CD4-positive, alpha-beta T cell treated with Interferon alpha-2 for 1 hour (primary cell): ENCODE measurements around the gene SLC9A8.
A peak's percentile ranks its signal among the peaks of the same experiment; 100 is the strongest.

ENCODE experiments used
- DNase-seq, 2 donors: peaks; one replicate each; pipeline ENCODE4 v3.0.0-alpha.2; 2020 to 2022

SLC9A8 gene

DNA sequence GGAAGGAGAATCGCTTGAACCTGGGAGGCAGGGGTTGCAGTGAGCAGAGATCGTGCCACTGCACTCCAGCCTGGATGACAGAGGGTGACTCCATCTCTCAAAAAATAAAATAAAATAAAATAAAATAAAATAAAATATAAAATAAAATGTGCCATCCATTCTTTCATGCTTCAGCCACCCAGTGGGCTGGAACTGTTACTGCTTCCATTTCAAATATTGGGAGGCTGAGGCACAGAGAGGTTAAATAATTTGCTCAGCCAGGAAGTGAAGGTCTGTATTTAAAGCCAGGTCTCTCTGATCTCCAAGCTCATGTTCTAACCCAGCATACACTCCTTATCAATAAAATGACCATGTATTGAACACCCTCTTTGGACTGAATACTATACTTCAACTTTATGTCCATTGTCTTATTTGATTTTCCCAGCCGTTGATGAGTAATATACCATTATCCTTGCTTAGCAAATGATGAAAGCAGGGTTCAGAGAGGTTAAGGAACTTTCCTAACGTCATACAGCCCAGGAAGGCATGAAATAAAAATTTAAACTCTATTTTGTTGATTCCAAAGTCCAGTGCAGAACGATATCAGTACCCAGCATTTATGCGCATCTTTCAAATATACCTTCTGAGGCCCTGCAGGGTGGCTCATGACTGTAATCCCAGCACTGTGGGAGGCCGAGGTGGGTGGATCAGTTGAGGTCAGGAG lies 25.8 kb upstream of the SLC9A8 start:
- DNase-seq = no peak

DNA sequence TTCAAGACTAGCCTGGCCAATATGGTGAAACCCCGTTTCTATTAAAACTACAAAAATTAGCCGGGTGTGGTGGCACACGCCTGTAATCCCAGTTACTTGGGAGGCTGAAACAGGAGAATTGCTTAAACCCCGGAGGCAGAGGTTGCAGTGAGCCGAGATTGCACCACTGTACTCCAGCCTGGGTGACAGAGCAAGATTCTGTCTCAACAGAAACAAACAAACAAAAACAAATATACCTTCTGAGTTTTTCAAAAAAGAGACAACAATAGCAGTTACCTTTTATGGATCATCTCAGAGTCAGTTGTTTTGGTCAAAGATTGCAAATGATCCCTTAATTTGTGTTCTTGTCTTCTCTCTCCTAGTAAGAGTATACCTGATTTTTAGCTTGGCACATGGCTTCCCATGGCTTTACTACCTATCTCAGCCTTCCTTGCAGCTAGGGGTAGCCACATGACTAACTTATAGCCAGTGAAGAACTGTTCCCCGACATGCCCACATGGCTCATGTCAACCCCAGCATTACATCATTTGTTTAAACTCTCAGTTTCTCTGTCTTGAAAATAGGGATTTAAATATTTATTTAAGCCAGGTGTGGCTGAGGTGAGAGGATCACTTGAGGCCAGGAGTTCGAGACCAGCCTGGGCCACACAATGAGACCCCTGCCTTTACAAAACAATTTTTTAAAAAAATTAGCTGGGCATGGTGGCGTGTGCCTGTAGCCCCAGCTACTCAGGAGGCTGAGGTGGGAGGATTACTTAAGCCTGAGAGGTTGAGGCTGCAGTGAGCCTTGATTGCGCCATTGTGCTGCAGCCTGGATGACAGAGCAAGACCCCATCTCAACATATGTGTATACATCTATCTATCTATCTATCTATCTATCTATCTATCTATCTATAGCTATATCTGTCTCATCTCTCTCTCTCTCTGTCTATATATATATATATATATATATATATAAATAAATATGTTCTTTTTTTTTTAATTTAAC lies 25.0 kb upstream of the SLC9A8 start:
- DNase-seq = no peak

DNA sequence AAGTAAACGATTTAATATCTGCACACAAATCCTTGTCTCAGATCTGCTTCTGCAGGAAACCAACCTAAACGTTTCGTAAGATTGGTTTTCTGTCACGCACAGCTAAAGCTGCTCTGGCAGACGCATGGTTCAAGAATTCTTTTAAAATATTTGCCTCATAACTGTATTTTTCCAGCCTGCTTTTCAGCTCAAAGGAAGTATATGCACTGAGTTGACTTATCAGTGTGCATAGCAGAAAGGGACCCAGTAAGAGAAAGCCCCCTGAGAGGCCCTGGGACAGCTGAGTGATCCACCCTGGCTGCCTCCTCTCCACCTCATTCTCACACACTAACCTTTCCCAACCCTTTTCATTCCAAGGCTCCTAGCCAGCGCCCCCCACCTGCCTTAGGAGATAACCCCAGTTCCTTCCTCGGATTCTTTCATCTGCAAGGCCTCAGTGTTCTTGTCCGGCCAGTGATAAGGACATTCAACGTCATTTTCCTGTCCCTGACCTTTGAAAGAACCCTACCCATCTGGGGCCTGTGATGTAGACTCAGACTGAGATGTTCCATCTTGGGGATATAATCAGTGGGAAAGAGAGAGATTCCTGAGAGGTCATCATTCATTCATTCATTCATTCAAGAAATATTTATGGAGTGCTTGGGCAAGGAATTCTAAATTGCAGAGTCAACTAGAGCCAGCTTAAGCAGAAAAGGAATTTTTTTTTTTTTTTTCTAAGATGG lies 22.4 kb upstream of the SLC9A8 start:
- no peak for DNase-seq

DNA sequence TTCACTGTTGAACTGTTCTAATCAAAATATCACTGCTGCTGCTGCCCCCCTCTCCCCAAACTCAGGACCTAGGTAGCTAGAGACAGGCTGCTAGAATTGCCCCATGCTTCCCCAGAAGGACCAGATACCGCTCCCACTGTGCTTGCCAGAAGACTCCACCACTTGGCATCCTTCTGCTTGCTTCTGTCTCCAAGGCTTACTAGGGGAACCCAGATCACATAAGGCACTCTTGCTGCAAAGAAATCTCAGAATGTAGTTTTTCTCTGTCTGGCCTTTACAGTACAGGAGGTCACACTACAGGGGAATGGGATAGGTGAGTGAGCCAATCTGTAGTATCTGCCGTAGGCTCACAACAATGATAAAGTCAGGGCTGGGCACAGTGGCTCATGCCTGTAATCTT lies 21.5 kb upstream of the SLC9A8 start:
- no peak for DNase-seq

DNA sequence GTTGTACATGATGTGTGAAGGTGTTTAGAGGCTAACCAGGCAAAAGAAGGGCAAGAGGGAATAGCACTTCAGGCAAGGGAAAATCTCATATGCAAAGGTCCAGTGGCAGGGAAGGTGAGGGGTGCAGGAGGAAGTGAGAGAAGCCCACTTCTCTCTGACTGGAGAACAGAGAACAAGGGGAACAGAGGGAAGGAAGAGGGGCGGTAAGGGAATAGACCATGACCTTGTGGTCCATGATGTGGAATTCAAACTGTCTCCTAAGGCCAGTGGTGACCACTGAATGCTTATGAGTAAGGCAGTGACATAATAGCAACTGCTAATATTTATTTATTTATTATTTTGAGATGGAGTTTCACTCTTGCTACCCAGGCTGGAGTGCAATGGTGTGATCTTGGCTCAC lies 20.6 kb upstream of the SLC9A8 start:
- no peak for DNase-seq

DNA sequence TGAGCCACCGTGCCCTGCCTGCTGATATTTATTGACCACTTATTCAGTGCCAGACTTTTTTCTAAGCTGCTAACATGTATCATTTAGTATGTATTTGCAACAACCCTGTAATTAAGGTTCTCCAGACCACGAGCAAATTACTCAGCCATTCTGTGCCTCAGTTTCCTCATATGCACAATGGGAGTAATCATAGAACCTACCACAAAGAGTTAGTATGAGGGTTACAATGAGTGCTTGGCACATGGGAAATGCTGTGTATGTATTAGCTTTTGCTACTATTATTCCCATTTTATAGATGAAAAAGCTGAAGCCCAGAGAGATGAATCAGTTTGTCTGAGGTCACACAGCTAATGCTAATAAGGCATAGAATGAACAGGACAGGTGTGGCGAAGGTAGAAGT lies 20.0 kb upstream of the SLC9A8 start:
- DNase-seq = no peak

DNA sequence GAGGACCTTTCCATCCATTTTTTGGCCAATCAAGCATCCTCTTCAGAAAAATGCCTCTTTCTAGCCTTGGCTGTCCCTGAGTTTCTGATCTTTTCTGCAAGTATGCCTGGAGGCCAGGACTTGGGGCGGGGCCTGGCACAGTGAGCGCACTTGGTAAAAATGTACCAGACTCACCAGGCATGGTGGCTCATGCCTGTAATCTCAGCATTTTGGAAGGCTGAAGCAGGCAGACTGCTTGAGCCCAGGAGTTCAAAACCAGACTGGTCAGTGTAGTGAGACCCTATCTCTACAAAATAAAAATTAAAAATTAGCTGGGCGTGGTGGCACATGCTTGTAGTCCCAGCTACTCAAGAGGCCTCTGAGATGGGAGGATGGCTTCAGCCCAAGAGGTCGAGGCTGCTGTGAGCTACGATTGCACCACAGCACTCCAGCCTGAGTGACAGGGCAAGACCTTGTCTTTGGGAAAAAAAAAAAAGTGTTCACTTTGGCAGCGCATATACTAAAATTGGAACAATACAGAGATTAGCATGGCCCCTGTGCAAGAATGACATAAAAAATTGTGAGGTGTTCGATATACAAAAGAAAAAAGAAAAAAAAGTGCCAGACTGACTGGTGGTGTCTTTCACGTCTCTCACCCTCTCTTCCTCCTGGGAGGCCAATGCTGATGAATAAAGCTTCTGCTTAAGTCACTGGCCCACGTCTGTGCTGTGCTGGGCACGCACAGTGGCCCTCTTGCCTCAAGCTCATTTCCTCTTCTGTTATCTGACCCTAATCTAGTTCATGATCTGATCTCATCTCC lies 18.1 kb upstream of the SLC9A8 start:
- DNase-seq = peak in 1 of 2 donors; percentile 50

DNA sequence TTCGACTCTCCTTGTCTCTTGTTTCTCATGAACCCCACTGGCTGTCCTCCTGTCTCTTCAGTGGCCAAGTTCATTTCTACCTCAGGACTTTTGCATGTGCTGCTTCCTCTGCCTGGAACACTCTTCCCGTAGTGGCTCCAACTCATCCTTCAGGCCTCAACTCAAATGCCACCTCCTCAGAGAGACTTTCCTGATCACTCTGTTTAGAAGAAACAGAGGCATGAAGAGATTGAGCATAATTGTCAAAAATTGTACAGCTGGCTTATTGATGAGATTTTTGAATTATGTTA lies 17.5 kb upstream of the SLC9A8 start:
- DNase-seq = no peak

DNA sequence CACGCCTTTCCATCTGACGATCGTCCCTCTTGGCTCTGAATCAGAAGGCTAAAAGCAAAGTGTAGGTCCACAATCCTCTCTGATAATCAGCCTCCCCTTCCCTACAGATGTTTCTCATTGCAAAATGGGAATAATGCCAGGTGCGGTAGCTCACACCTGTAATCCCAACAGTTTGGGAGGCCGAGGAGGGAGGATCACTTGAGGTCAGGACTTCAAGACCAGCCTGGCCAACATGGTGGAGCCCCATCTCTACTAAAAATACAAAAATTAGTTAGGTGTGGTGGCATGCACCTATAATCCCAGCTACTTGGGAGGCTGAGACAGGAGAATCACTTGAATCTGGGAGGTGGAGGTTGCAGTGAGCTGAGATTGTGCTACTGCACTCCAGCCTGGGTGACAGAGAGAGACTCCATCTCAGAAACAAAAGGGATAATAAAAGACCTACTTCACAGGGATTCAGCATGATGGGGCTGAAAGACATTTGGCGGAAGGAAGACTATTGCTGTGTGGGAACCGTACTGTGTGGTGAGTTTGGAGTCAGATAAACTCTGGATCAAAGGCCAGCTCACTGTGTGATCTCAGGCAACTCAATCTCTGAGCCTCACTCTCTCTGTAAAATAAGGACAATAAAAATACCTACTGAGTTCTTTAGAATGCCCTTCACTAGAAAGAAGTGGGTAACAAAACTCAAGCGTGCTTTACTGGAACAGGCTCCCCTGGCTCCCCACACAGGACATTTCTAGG lies 15.9 kb upstream of the SLC9A8 start:
- no peak for DNase-seq

DNA sequence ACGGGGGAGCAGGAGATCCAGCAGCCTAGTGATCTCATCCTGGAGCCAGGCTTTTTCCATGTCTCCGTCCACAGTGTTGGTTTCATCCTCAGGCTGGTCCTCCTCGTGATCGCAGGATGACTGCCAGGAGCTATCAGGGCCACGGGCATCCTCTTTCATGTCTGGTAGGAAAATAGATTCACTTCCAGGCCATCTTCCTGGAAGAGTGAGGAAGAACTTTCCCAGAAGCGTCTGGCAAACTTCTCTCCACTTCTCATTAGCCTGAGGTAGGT lies 15.3 kb upstream of the SLC9A8 start:
- DNase-seq = no peak

DNA sequence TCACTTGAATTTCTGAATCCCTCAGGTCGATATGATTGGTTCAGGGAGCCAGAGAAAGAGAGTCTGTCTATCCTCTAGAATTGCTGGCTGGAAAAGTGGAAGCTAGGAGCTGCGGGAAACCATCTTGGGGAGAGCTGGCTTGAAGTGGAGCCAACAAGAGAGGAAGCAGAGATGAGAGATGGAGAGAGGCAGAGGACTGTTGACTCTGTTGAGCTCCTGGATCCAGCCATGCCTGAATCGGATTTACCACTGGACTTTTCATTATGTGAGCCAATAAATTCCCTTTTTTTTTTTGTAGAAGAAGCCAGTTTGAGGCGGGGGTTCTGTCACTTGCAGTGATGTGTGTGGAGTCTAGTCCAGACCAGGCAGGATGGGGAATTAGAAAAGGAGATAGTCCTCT lies 13.9 kb upstream of the SLC9A8 start:
- no peak for DNase-seq

DNA sequence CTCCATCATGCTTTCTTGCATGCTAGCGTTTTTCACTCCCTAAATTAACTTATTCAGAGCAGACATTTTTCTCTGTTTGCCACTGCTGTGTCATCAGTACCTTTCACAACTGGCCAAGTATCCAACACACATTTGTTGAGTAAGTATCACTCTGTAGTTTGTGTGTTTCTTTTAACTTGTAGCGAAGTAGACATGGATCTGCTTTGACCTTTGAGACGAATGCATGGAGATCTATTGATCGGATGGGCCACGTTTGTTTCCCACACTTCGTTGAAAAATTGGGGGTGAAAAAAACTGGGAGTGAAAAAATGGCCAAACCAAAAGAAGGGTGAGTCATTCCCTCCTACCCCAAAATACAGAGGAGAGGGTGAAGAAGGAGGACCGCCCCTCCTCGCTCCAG lies 12.9 kb upstream of the SLC9A8 start:
- DNase-seq = no peak

DNA sequence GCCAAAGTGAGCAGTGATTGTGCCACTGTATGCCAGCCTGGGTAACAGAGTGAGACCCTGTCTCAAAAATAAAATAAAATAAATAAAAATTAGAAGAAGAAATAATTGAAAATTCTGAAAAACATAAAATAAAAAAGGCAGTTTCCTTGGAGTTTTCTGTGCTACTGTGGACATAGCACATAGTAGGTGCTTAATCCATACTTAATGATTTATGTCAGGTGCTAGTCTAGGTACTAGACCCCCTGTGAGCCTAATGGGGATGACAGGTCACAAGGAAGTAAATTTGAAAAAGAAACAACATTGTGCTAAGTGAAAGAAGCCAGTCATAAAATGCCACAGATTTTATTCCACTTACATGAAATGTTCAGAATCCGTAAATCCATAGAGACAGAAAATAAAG lies 9.2 kb upstream of the SLC9A8 start:
- DNase-seq = no peak

DNA sequence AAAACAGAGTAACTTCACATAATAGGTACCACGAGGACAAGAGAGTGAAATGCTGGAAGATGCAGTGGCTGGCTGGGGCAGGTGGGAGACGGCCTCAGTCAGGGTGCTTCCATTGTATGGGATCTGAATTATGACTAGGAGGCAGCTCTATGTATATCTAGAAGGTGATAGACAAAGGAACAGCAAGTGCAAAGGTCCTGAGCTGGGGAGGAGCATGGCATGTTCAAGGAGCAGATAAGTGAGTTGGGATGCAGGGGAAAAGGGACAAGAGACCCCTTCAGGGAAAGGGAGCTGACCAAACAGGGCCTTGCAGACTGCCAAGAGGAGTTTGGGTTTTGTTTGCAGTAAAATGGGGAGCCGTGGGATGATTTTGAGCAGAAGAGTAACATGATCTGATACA lies 8.3 kb upstream of the SLC9A8 start:
- DNase-seq = no peak

DNA sequence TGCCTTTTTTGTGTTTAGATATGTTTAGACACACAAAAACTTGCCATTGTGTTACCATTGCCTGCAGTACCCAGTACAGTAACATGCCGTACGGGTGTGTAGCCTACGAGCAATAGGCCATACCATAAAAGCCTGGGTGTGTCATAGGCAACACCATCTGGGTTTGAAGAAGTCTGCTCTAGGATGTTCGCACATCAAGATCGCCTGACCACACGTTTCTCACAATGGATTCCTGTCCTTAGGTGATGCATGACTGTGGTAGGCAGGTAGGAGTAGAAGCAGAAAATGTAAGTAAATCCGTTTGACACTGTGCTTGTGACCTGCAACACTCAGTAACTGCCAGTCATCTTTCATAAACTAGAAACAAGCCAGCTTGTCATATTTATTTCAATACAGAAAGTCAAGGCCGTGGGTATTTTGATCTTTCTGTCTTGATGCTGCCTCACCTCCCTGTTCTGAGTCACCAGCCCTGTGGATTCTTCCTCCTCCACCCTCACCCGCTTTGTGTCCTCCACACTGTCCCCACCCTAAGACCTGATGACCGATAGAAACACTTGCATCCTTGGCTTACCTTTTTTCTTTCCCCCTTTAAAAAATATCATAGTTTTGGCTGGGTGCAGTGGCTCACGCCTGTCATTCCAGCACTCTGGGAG lies 7.3 kb upstream of the SLC9A8 start:
- DNase-seq = peak in 1 of 2 donors; percentile 42

DNA sequence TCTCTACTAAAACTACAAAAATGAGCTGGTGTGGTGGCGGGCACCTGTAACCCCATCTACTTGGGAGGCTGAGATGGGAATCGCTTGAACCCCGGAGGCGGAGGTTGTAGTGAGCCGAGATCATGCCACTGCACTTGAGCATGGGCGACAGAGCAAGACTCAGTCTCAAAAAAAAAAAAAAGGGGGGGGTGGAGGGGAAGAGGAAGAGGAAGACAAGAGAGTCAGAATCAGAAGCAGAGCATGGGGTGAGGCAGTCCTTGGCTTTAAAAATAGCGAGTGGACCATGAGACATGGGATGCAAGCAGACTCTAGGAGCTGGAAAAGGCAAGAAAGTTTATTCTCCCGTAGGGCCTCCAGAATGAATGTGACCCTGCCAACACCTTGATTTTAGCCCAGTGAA lies 3.9 kb upstream of the SLC9A8 start:
- DNase-seq = no peak

DNA sequence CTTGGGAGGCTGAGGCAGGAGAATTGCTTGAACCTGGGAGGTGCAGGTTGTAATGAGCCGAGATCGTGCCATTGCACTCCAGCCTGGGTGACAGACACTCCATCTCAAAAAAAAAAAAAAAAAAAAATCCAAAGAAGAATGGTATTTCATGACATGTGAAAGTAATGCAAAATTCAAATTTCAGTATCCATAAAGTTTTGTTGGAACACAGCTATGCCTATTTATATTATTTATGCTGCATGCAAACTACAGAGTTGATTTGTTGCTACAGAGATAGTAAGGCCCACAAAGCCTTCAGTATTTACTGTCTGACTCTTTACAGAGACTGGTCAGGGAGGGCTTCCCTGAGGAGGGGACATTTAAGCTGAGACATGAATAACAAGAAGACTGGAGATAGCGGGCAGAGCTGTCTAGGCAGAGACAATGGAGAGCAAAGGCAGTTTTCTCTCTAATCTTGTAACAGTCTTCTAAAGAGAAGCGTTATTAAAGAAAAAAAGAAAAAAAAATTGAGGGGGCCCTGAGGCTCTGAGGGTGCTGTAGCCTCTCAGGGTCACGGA lies 2.7 kb upstream of the SLC9A8 start:
- DNase-seq = no peak

DNA sequence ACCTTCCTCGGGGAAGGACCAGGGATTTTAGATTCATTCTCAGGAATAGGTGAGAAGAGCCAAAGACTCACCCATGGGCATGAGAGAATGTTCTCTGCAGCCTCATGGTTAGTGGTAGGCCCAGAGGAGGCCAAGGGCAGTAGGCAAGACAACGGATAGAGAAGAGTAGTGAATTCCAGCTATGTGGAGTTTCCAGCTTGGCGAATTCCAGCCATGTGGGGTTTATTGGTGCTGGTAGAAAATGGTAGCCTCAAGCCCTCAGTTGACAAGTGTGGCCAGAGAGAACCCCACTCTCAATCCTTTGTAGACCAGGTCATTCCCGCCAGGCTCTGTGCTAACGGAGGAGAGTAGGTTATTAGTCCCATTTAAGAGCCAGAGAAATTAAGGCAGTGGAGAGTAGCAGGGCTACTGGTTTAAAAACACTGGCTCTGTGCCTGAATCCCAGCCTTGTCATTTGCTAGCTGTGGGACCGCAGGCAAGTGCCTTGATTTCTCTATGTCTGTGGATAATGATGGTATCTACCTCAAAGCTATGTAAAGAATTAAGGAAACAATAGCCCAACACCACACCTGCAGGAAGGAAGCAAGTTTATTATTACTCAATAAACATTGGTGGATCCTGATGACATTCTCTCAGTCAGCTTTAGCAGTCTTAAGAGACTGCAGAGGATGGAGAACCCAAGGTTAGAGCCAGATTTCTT lies 2.0 kb upstream of the SLC9A8 start:
- no peak for DNase-seq

DNA sequence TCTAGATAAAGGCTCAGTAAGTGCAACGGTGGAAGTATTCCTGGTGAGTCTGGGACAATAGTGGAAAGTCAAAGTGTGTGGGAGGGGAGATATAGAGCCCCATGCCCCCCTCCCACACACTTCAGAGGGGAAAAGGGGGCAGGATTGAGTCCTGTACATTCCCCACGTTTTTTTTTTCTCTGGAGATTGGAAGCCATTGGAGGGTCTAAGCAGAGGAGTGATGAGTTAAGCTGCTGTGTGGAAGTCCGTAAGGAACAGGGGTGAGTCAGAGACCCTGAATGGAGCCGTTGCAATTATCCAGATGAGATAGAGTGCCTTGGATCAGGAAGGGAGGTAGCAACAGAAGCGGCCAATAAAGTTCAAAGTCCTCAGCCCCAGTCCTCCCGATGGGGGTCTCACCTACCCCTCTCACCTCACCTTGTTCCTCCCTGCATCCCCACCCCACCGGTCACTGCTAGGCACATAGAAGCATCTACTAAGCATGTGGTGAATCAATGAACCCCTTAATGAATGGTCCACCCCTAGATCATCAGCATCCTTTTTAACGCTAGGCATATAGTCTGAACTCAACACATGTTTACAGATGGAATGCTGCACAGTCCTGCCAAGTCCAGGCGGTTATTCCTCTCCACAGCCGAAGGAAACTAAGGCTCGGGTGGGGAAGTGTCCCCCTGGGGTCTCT lies 662 bp upstream of the SLC9A8 start:
- DNase-seq = no peak

DNA sequence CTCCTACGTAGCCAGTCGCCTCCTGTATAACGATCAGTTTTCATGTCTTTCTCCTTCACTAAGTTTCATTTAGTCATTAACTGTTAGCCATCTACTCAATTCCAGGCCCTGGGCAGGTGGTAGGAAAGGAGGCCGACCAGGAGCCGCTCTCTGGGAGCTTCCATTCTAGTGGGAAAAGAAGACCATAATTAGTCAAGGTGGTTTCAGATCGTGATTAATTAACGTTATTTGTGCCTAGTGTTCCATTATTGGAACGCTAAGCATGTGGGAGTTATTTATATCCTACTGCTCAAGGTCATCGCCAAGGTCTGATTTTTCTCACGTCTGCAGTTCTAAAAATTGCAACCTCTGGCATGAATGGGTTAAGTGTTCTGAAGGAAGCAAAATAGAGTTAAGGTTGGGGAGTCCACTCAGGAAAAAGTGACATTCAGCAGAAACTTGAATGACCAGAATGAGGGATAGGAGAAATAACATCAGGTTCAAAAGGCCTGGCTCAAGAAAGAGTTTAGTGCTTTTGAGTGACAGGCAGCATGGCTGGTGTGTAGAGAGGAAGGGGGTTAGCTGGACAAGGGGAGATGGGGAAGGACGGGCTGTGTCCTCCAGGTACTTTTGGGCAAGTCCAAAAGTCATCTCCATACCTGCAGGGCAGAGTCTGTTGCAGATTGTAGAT lies 812 bp downstream of the SLC9A8 start:
- DNase-seq = no peak
